Right renal pelvis (tissue), 4 donors: ENCODE measurements around the gene LPP. TPM values are rescaled to one million over a fixed set of nuclear protein-coding genes. Genes with fewer than 3 reads are reported as not detected.

Experiments used
- DNase-seq, 4 donors: peaks; one replicate each; pipeline ENCODE4 v3.0.0-alpha.2; 2013; ENCODE audit warnings: low read depth in 4 of 4, low spot score in 3 of 4, missing footprints in 1 of 4
- polyA plus RNA-seq, 4 donors: library from polyadenylated mRNA; unstranded; fragments of 120-200 nt; gene quantifications; one replicate each; pipeline ENCODE4 v1.2.1, GENCODE V29; 2013; ENCODE audit not compliant: insufficient read length in 4 of 4

Gene LPP
- polyA plus RNA-seq, 4 donors = 24.5 to 29.6 (median 25.6) TPM

DNA sequence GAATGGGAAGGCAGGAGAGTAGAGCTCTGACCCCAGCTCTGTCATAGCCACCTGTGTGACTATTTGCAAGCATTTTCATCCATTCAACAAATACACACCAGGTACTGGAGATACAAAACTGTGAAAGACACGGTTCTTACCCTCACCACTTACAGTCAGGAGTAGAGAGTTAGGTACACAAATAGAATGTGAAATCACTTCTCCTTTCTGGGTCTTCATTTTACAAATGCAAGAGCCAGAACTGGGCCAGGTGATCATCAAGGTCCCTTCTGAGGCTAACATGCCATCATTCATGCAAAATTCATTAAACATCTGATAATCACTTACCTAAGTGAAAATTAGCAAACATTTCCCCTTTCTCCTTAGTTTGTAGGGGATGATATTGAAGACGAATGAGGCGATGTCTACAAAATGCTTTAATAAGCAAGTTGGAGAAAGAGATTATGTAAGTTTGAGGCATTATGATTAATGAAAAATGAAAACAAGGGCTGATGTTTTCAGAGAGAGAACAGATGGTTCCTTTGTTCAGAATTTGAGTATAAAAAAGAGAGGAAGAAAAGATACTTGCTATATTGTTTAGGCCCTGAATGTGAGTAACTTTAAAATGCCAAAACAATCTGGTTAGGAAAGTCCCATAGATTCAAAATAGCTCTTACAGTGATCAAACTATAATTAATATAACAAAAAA lies 88.6 kb downstream of the LPP start:
- no peak for DNase-seq

GRCh38 chr3:188243124-188243795 lies 89.3 kb downstream of the LPP start:
- no peak for DNase-seq

DNA sequence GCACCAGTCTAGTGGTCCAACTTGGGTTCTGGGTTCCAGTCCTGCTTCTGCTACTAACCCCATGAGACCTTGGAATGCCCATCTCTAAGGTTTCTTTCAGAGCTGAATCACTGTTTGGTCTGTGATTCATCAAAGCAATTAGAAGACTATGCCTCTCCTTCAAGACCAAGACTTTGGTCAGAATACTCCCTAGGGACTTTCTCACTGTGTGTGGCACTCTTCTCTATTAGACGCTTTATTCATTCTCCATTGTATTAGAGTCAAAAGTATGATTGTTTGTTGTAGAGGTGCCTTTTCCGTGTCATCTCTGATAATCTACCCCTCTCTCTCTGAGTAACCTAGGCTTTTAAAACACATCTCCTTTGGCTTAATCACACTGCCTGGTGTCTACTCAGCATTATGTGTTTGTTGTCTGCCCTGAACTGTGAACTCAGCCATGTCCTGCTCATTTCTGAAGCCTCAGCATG lies 90.5 kb downstream of the LPP start:
- DNase-seq = no peak

GRCh38 chr3:188246905-188247304 lies 92.9 kb downstream of the LPP start:
- DNase-seq = no peak

GRCh38 chr3:188248036-188248561 lies 94.1 kb downstream of the LPP start:
- DNase-seq = no peak

- no peak for DNase-seq
Observed at GRCh38 chr3:188253123-188253793, 99.3 kb downstream of the LPP start.

- no peak for DNase-seq
Observed at GRCh38 chr3:188253800-188254452, 100.0 kb downstream of the LPP start.

- no peak for DNase-seq
Observed at GRCh38 chr3:188254520-188255070, 100.6 kb downstream of the LPP start.

GRCh38 chr3:188255190-188255589 lies 101.2 kb downstream of the LPP start:
- no peak for DNase-seq

GRCh38 chr3:188256758-188257157 lies 102.8 kb downstream of the LPP start:
- DNase-seq = no peak

DNA sequence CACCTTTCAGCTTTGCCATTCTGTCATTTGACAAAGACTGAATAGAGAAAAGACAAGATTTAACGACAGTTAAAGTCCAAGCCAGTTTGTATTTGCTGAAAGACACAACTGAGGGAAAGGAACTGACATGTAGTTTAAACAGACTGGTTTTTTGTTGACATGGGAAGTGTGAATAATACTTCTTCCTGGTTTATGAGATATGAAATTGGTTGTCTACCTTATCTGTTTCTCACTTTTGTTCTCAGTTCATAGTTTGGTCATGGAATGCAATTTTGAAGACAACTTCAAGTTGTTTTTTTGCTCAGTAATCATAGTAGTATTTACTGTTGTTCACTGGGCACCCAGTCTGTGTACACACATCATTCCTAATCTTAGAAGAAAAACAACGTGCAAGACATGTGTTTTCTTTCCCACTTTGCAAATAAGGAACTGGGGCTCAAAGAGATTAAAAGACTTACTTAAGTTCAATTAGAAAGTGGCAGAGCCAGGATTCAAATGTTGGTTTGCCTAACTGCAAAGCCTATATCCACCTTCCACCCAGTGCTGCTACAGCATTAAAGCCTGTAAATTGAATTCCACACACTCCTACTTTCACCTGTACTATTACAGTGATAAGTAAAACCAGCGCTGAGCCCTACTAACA lies 103.5 kb downstream of the LPP start:
- DNase-seq = no peak

- no peak for DNase-seq
Observed at GRCh38 chr3:188259191-188259590, 105.2 kb downstream of the LPP start.

GRCh38 chr3:188259596-188259995 lies 105.6 kb downstream of the LPP start:
- no peak for DNase-seq

GRCh38 chr3:188261011-188261410 lies 107.1 kb downstream of the LPP start:
- DNase-seq = no peak

- DNase-seq = no peak
Observed at GRCh38 chr3:188262488-188262887, 108.5 kb downstream of the LPP start.

- no peak for DNase-seq
Observed at GRCh38 chr3:188262913-188263683, 109.1 kb downstream of the LPP start.

GRCh38 chr3:188264226-188265207 lies 110.6 kb downstream of the LPP start:
- no peak for DNase-seq

DNA sequence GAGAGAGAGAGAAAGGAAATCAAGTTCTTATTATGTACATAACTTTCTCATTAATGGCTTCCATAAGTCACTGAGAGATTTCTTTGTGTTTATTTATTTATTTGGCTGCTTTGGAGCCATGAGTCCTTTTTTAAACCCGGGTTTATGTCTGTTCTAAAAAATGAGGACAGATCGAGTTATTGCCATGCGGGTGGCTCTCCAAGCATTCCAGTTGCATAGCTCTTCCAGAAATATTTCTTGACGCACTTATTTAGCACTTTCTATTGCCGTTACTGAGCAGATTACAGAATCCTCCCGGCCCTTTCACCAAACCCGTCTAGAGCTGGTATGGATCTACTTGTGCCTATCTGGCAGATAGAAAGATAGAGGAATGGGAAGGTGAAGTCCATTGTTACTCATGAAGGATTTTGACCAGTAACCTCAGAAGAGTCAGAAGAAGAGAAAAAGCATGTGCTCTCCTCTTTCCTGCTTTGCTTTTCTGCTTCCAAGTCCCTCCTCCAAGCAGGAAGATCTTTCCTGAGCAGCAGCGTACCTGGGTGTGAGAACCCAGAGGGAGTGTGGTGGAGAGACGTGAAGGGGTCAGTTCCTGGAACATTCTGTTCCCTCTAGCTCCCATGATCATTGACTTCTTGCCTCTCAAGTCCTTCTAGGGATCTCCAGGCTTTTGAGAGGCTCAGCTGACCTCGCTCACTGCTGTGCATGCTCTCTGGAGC lies 112.8 kb downstream of the LPP start:
- DNase-seq = no peak
